ENCODE measurements around the gene ARAF. TPM values are rescaled to one million over a fixed set of nuclear protein-coding genes. Genes with fewer than 3 reads are reported as not detected.

The ARAF gene
- polyA plus RNA-seq, 2 of the 4 experiments (the other 2 are of a cell fraction), result 37.9 to 49.0 TPM

DNA sequence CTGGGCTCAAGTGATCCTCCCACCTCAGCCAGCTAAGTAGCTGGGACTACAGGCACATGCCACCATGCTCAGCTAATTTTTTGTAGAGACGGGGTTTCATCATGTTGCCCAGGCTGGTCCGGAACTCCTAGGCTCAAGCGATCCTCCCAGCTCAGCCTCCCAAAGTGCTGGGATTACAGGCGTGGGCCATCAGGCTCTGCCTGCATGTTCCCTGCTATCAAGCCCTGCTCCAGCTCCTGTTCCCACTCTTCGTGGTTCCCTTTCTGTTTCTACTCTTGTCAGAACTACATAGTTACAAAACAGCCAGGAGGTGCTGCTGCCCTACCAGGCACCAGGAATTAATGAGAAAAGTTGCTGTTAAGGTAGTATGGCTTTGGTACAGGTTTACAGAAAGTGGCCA, 30.0 kb downstream of the ARAF start (continued):
- TF ChIP-seq, protein P1, sequence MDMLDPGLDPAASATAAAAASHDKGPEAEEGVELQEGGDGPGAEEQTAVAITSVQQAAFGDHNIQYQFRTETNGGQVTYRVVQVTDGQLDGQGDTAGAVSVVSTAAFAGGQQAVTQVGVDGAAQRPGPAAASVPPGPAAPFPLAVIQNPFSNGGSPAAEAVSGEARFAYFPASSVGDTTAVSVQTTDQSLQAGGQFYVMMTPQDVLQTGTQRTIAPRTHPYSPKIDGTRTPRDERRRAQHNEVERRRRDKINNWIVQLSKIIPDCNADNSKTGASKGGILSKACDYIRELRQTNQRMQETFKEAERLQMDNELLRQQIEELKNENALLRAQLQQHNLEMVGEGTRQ (IDR thresholded peaks at IDR 0.05), result no peak
- TF ChIP-seq MAZ (IDR thresholded peaks at IDR 0.05; ENCODE audit: borderline replicate concordance, low read depth, low read length), result no peak
- no peak for TF ChIP-seq EP300 (IDR thresholded peaks at IDR 0.05)

DNA sequence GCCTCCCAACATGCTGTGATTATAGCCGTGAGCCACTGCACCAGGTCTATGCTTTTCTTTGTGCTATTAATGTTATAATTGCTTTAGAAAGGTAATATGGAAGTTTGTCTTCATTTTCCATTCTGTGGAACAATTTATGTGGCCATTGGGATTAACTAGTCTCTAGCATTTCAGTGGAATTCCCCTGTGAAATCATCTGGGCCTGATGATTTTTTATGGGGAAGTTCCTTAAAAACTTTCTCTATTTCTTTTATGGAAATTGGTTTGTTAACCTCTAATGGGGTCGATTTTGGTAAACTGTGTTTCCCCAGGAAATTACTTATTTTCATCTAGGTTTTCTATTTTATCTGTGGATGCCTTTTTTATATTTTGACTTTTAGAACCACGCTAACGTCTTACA, 32.5 kb downstream of the ARAF start:
- DNase-seq (ENCODE audit: low read depth in 1 of 2, low spot score in 1 of 2) (no peak), FAIRE-seq (no peak), ATAC-seq (no peak)
- no peak overlapping the region for H3K4me2 ChIP-seq
- H3K4me1 ChIP-seq, result no peaks in the 10 kb centered on the region
- CTCF ChIA-PET, result no interaction called here
- POLR2A ChIA-PET, result no interaction called here
- TF ChIP-seq EHMT2 (IDR thresholded peaks at IDR 0.05; ENCODE audit: low read depth) (no peak), CBX8 (IDR thresholded peaks at IDR 0.05) (no peak), FOXS1 (CRISPR knock-in tag; IDR thresholded peaks at IDR 0.05) (no peak), NR3C1 (IDR thresholded peaks at IDR 0.05) (no peak), TP53 (CRISPR knock-in tag; IDR thresholded peaks at IDR 0.05) (no peak), RAD21 (conservative IDR thresholded peaks at IDR 0.05 in 1 of 2, IDR thresholded peaks at IDR 0.05 in 1 of 2) (no peak), EHF (CRISPR knock-in tag; IDR thresholded peaks at IDR 0.05) (no peak), HDAC2 (IDR thresholded peaks at IDR 0.05) (no peak), MAFK (IDR thresholded peaks at IDR 0.05; ENCODE audit: partially characterized antibody) (no peak), GATA3 (IDR thresholded peaks at IDR 0.05; ENCODE audit: borderline replicate concordance) (no peak), NPAS2 (CRISPR knock-in tag; IDR thresholded peaks at IDR 0.05; ENCODE audit: borderline replicate concordance) (no peak), RFX5 (IDR thresholded peaks at IDR 0.05) (no peak), CBX2 (IDR thresholded peaks at IDR 0.05; ENCODE audit: borderline replicate concordance, low read depth) (no peak), POLR2A (IDR thresholded peaks at IDR 0.05; ENCODE audit: low read length) (no peak)
- TF ChIP-seq, protein P2, sequence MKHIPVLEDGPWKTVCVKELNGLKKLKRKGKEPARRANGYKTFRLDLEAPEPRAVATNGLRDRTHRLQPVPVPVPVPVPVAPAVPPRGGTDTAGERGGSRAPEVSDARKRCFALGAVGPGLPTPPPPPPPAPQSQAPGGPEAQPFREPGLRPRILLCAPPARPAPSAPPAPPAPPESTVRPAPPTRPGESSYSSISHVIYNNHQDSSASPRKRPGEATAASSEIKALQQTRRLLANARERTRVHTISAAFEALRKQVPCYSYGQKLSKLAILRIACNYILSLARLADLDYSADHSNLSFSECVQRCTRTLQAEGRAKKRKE (CRISPR knock-in tag; IDR thresholded peaks at IDR 0.05; ENCODE audit: low read depth), result no peak
- H3K4me3 ChIP-seq, result no peak overlapping the region
- H3K27ac ChIP-seq, result no peak overlapping the region
- WGBS (ENCODE audit: missing lambda C conversion rate), result 3% methylated on average over 4 of the region's 4 CpGs
- H3K9me3 ChIP-seq, result no peaks in the 10 kb centered on the region; the same call in 2 of the 3 replicates

DNA sequence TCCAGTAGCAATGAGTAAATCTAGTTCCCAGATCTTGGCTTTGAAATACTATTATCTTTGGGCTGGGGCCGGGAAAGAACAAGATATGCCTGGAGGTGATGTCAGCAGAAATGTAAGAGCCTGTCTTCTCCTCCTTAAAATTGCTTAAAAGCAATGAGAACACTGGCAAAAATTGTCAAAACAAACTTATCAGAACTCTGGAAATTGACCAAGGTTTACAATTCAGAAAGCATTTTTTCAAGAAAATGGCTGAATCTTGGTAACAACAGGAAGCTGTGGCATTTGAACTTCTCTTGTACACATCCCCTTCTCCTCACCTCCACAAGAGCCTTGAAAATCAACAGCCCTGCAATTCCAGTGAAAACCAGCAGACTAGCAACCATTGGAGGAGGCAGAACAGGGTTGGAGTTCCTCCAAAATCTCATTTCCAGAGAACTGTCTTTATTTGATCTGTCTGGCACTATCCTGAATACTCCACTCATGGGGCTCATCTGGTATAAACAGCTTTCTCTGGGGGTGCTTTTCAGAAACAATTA, 34.8 kb downstream of the ARAF start:
- ChIA-PET CTCF (interaction anchor here (1.0 kb wide), 1 partner anchor 55 kb away, joined by 3 read pairs; no protein-coding TSS in a partner anchor), POLR2A (no interaction called here)
- DNase-seq (ENCODE audit: low read depth in 1 of 2, low spot score in 1 of 2) (no peak), ATAC-seq (no peak), FAIRE-seq (peak; percentile 70)
- H3K4me2 ChIP-seq, result no peak overlapping the region
- H3K9me3 ChIP-seq, result no peaks in the 10 kb centered on the region; the same call in 2 of the 3 replicates
- H3K4me3 ChIP-seq, result no peak overlapping the region
- TF ChIP-seq NPAS2 (CRISPR knock-in tag; IDR thresholded peaks at IDR 0.05; ENCODE audit: borderline replicate concordance) (no peak), RFX5 (IDR thresholded peaks at IDR 0.05) (no peak), JUN (IDR thresholded peaks at IDR 0.05) (no peak), MAFK (IDR thresholded peaks at IDR 0.05; ENCODE audit: partially characterized antibody) (no peak), EP300 (IDR thresholded peaks at IDR 0.05) (no peak), RAD21 (conservative IDR thresholded peaks at IDR 0.05 in 1 of 2, IDR thresholded peaks at IDR 0.05 in 1 of 2) (no peak)
- TF ChIP-seq, protein P3, sequence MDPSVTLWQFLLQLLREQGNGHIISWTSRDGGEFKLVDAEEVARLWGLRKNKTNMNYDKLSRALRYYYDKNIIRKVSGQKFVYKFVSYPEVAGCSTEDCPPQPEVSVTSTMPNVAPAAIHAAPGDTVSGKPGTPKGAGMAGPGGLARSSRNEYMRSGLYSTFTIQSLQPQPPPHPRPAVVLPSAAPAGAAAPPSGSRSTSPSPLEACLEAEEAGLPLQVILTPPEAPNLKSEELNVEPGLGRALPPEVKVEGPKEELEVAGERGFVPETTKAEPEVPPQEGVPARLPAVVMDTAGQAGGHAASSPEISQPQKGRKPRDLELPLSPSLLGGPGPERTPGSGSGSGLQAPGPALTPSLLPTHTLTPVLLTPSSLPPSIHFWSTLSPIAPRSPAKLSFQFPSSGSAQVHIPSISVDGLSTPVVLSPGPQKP (IDR thresholded peaks at IDR 0.05; ENCODE audit: low read depth, low read length), result no peak
- TF ChIP-seq, protein P4, sequence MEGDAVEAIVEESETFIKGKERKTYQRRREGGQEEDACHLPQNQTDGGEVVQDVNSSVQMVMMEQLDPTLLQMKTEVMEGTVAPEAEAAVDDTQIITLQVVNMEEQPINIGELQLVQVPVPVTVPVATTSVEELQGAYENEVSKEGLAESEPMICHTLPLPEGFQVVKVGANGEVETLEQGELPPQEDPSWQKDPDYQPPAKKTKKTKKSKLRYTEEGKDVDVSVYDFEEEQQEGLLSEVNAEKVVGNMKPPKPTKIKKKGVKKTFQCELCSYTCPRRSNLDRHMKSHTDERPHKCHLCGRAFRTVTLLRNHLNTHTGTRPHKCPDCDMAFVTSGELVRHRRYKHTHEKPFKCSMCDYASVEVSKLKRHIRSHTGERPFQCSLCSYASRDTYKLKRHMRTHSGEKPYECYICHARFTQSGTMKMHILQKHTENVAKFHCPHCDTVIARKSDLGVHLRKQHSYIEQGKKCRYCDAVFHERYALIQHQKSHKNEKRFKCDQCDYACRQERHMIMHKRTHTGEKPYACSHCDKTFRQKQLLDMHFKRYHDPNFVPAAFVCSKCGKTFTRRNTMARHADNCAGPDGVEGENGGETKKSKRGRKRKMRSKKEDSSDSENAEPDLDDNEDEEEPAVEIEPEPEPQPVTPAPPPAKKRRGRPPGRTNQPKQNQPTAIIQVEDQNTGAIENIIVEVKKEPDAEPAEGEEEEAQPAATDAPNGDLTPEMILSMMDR (IDR thresholded peaks at IDR 0.05), result no peak
- no peaks in the 10 kb centered on the region for H3K4me1 ChIP-seq
- no peak overlapping the region for H3K27ac ChIP-seq
- WGBS (ENCODE audit: missing lambda C conversion rate), result 4% methylated on average over 1 of the region's 1 CpG

Measured in A549 (cell line).